Stomach (tissue), 9 donors: ENCODE results near the gene CLIC5. TPM values are rescaled to one million over a fixed set of nuclear protein-coding genes. Genes with fewer than 3 reads are reported as not detected.
A peak's percentile ranks its signal among the peaks of the same experiment; 100 is the strongest.

Source experiments
- DNase-seq, 2 donors: peaks; one replicate each; pipeline versions ENCODE4 v3.0.0 to v3.0.0-alpha.2; 2013 to 2019
- H3K27ac ChIP-seq, 5 donors: fragments of 200-600 bp in 4 of 5; sonication (generic) in 4 of 5; one replicate each; pipeline ENCODE4 v1.5.1; 2013 to 2019; ENCODE audit warnings: mild to moderate bottlenecking in 1 of 5, moderate library complexity in 1 of 5
- H3K27me3 ChIP-seq, 3 donors: fragments of 200-600 bp; sonication (generic); one replicate each; pipeline ENCODE4 v1.5.1; 2017 to 2019; ENCODE audit warnings: mixed run types in 1 of 3
- H3K36me3 ChIP-seq, 4 donors: fragments of 200-600 bp; sonication (generic); 1 replicate in 3 of 4; 2 replicates in 1 of 4; pipeline ENCODE4 v1.5.1; 2016 to 2019
- H3K4me1 ChIP-seq, 4 donors: fragments of 200-600 bp; sonication (generic); one replicate each; pipeline ENCODE4 v1.5.1; 2016 to 2019
- H3K4me3 ChIP-seq, 4 donors: fragments of 200-600 bp; sonication (generic) in 3 of 4; one replicate each; pipeline ENCODE4 v1.5.1; 2016 to 2019; ENCODE audit warnings: mild to moderate bottlenecking in 1 of 4
- H3K9me3 ChIP-seq, 4 donors: fragments of 200-600 bp; sonication (generic); one replicate each; pipeline ENCODE4 v1.5.1; 2016 to 2019
- CTCF ChIP-seq, 7 experiments: fragments of 450-650 bp in 4 of 7; fragments of 200-600 bp in 3 of 7; sonication (generic) in 3 of 7; IDR thresholded peaks; one replicate each; pipeline ENCODE4 v1.5.1; 2016 to 2019; ENCODE audit warnings: antibody characterized with exemption in 7 of 7, control low read depth in 2 of 7, mild to moderate bottlenecking in 1 of 7
- EP300 ChIP-seq: sonication (generic); formaldehyde crosslinking; IDR thresholded peaks from one replicate; pipeline ENCODE4 v1.6.1; 2017; ENCODE audit warnings: antibody characterized with exemption
- POLR2A ChIP-seq, 4 donors: fragments of 450-650 bp; IDR thresholded peaks; one replicate each; pipeline ENCODE4 v1.6.1; 2016; ENCODE audit warnings: antibody characterized with exemption in 4 of 4, control low read depth in 2 of 4, mild to moderate bottlenecking in 1 of 4, moderate library complexity in 1 of 4
- POLR2AphosphoS5 ChIP-seq, 3 donors: sonication (generic); formaldehyde crosslinking; IDR thresholded peaks; one replicate each; pipeline ENCODE4 v1.6.1; 2016; ENCODE audit warnings: antibody characterized with exemption in 3 of 3
- WGBS, 5 donors: extraction: QIAGEN DNeasy Blood & Tissue Kit in 3 of 5; methylation state at CpG; one replicate each; pipeline versions ENCODE4 v1.1.5 to v1.1.7; 2013 to 2018; 5-methylcytosine and 5-hydroxymethylcytosine counted together
- intact Hi-C: fragments of 100-400 bp; cut with DNase I; formaldehyde crosslinking; loops from one replicate; pipeline ENCODE4 v1.15.1; 2023; ENCODE audit warnings: low total_unique reads
- polyA plus RNA-seq, 3 donors: library from polyadenylated mRNA; stranded (reverse); fragments of 200-250 nt; gene quantifications; one replicate each; pipeline ENCODE4 v1.2.3, GENCODE V29; 2013
- total RNA-seq, 5 donors: library from RNA; depleted of rRNA; stranded (reverse); fragments of >200 nt; gene quantifications; one replicate each; pipeline versions ENCODE4 v1.1.0 to v1.2.3, GENCODE V29; 2014 to 2016
- donor health status: healthy with polysubstance abuse.
- donor health status: Bipolar disorder and iron deficiency.
- donor health status: healthy.

Gene CLIC5
- total and polyA plus RNA-seq, 8 donors: 0.19 to 30.4 (median 2.0) TPM; not detected in 1

DNA sequence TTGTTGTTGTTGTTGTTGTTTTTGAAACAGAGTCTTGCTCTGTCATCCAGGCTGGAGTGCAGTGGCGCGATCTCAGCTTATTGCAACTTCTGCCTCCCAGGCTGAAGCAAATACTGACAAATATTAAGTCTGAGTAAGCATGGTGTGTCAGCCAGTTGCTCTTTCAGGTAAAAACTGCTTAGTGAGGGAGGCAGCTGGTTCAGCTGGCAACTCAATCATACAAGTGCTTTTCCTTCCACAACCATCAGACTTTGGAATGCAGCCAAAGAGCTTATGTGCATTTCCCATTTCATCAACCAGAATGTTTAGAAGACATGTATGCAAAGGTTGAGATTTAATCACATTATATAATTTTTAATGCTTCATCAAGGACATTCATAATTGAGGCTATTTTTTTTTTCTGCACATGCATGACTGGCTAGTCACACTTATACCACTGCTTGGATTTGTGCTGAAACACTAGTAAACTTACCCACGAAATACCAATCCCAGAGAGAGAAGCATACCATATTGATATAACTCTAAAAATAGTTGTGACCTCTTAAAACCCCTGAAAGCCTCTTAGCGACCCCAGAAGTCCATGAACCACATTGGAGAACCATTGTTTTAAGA is 56.0 kb downstream of the CLIC5 start:
- Histone ChIP-seq H3K27ac (no peak overlapping the region), H3K4me1 (no peaks in the 10 kb centered on the region), H3K9me3 (peaks cover 0 to 8% (median 6%) of the 10 kb centered on the region in 4 donors), H3K27me3 (no peaks in the 10 kb centered on the region), H3K4me3 (no peak overlapping the region), H3K36me3 (no peaks in the 10 kb centered on the region)
- WGBS, 5 donors: 54 to 61% (median 56%) methylated on average over 4 of the region's 4 CpGs
- TF ChIP-seq POLR2AphosphoS5 (IDR thresholded peaks at IDR 0.05) (no peak), EP300 (no peak), POLR2A (IDR thresholded peaks at IDR 0.05) (no peak), CTCF (IDR thresholded peaks at IDR 0.05) (no peak)
- intact Hi-C loops: no loop called here
- DNase-seq: peak in 1 of 2 donors; percentile 82

GRCh38 chr6:45956663-45957062 is 59.0 kb downstream of the CLIC5 start:
- no peak overlapping the region for H3K4me3 ChIP-seq
- H3K27me3 ChIP-seq: no peaks in the 10 kb centered on the region
- H3K4me1 ChIP-seq: peaks cover 0 to 6% (median 3%) of the 10 kb centered on the region in 4 donors
- no peaks in the 10 kb centered on the region for H3K36me3 ChIP-seq
- TF ChIP-seq POLR2AphosphoS5 (IDR thresholded peaks at IDR 0.05) (no peak), CTCF (IDR thresholded peaks at IDR 0.05) (no peak), EP300 (no peak), POLR2A (IDR thresholded peaks at IDR 0.05) (no peak)
- intact Hi-C loops: no loop called here
- H3K27ac ChIP-seq: no peak overlapping the region
- no peak for DNase-seq
- H3K9me3 ChIP-seq: no peaks in the 10 kb centered on the region
- WGBS, 5 donors: 90 to 95% (median 93%) methylated on average over 7 of the region's 7 CpGs

GRCh38 chr6:45956176-45956575 is 59.5 kb downstream of the CLIC5 start:
- 62 to 75% (median 67%) methylated on average over 5 of the region's 5 CpGs for WGBS, 5 donors
- Histone ChIP-seq H3K9me3 (no peaks in the 10 kb centered on the region), H3K4me3 (no peak overlapping the region), H3K27me3 (no peaks in the 10 kb centered on the region), H3K4me1 (peaks cover 0 to 11% (median 5%) of the 10 kb centered on the region in 4 donors), H3K27ac (no peak overlapping the region), H3K36me3 (no peaks in the 10 kb centered on the region)
- DNase-seq: no peak
- TF ChIP-seq POLR2AphosphoS5 (IDR thresholded peaks at IDR 0.05) (no peak), POLR2A (IDR thresholded peaks at IDR 0.05) (no peak), EP300 (no peak), CTCF (IDR thresholded peaks at IDR 0.05) (no peak)
- intact Hi-C loops: no loop called here

DNA sequence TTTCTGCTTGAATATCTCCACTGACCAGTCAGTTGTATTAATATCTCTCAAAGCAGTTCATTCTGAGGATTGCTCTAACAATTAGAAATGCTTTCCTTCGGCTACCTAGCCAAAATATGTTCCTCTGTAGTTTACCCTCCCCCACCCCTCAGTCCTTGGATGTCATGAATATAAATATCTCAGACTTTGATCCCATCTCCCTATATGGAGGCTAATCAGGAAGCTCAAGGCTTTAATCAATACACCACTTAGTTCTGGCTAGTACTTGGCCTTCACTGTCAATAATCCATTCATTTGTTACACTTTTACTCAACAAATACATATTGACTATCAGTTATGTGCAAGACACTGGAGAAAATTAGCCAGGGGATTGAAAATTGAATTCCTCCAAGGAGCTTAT is 60.1 kb downstream of the CLIC5 start:
- DNase-seq: no peak
- H3K27me3 ChIP-seq: no peaks in the 10 kb centered on the region
- WGBS, 5 donors: 76 to 95% (median 90%) methylated on average over 1 of the region's 1 CpG
- H3K9me3 ChIP-seq: no peaks in the 10 kb centered on the region
- H3K27ac ChIP-seq: no peak overlapping the region
- no peaks in the 10 kb centered on the region for H3K36me3 ChIP-seq
- no peak overlapping the region for H3K4me3 ChIP-seq
- no peak for TF ChIP-seq POLR2A (IDR thresholded peaks at IDR 0.05)
- TF ChIP-seq CTCF (IDR thresholded peaks at IDR 0.05): no peak
- no peak for TF ChIP-seq EP300
- TF ChIP-seq POLR2AphosphoS5 (IDR thresholded peaks at IDR 0.05): no peak
- intact Hi-C loops: no loop called here
- H3K4me1 ChIP-seq: peaks cover 0 to 12% (median 5%) of the 10 kb centered on the region in 4 donors
